ENCODE measurements around the gene RBM14. TPM values are rescaled to one million over a fixed set of nuclear protein-coding genes. Genes with fewer than 3 reads are reported as not detected.

RBM14 gene
- total and polyA plus RNA-seq, 10 of the 15 experiments (the other 5 are each of a cell fraction or from before 2014, with no cell fraction given): 5.4 to 140 (median 44.5) TPM

DNA sequence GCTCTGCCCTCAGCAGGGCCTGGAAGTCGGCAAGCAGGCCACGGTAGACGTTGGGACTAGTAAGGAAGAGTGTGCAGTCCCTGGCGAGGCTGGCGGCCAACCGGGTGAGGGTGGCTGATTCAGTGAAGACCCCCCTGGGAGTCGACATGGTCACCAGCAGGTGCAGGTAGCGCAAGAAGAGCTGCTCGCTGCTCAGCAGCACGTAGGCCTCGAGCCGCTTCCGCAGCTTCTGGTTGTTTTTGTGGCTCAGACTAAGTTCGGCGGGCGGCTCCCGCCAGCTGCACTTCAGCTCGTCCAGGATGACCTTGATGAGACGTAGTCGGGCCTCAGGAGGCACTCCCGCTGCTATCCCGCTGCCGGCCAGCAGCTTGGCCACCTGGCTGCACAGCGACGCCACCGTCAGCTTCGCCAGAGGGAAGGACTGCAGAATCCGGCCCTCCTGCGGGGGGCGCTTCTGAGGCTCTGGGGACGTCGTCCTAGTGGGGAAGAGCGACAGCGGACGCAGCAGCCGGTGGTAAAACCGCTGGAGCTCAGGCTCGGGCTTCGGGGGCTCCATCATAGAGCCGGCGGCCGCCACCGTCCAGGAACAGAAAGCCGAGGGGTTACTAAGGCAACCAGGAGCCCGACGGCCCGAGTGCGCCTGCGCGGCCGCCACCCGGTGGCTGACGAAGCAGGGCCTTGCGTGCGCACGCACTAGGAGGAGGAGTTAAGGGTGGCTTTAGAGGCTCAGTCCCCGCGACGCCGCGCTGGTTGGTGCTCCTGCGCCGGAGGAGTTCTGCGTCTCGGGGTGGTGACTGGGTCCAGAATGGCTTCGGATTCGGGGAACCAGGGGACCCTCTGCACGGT, 23.8 kb upstream of the RBM14 start, which contains the start of the genes CCDC87 and CCS (continued):
- TF ChIP-seq, protein P1, sequence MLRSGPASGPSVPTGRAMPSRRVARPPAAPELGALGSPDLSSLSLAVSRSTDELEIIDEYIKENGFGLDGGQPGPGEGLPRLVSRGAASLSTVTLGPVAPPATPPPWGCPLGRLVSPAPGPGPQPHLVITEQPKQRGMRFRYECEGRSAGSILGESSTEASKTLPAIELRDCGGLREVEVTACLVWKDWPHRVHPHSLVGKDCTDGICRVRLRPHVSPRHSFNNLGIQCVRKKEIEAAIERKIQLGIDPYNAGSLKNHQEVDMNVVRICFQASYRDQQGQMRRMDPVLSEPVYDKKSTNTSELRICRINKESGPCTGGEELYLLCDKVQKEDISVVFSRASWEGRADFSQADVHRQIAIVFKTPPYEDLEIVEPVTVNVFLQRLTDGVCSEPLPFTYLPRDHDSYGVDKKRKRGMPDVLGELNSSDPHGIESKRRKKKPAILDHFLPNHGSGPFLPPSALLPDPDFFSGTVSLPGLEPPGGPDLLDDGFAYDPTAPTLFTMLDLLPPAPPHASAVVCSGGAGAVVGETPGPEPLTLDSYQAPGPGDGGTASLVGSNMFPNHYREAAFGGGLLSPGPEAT (IDR thresholded peaks at IDR 0.05; ENCODE audit: low read depth): no peak; the same call in 1 of the 2 replicates
- TF ChIP-seq, protein P2, sequence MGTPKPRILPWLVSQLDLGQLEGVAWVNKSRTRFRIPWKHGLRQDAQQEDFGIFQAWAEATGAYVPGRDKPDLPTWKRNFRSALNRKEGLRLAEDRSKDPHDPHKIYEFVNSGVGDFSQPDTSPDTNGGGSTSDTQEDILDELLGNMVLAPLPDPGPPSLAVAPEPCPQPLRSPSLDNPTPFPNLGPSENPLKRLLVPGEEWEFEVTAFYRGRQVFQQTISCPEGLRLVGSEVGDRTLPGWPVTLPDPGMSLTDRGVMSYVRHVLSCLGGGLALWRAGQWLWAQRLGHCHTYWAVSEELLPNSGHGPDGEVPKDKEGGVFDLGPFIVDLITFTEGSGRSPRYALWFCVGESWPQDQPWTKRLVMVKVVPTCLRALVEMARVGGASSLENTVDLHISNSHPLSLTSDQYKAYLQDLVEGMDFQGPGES (IDR thresholded peaks at IDR 0.05): no peak
- TF ChIP-seq ZSCAN29 (IDR thresholded peaks at IDR 0.05) (no peak), SMARCA5 (IDR thresholded peaks at IDR 0.05) (0 out of 2 replicates have a peak, but pooled peaks have one; percentile 59), ESRRA (IDR thresholded peaks at IDR 0.05; ENCODE audit: low read length) (no peak), RCOR1 (conservative IDR thresholded peaks at IDR 0.05; ENCODE audit: low read depth, low read length) (no peak), YY1 (IDR thresholded peaks at IDR 0.05; ENCODE audit: low read depth, low read length) (0 out of 2 replicates have a peak, but pooled peaks have one; percentile 9), HCFC1 (IDR thresholded peaks at IDR 0.05; ENCODE audit: low read length) (no peak; the same call in 1 of the 2 replicates), CBX5 (IDR thresholded peaks at IDR 0.05; ENCODE audit: low read depth) (no peak), KLF5 (IDR thresholded peaks at IDR 0.05; ENCODE audit: partially characterized antibody) (no peak), TBL1XR1 (IDR thresholded peaks at IDR 0.05; ENCODE audit: low read depth, low read length) (no peak), NFIC (IDR thresholded peaks at IDR 0.05; ENCODE audit: low read depth, low read length) (no peak), STAT1 (conservative IDR thresholded peaks at IDR 0.05) (0 out of 2 replicates have a peak, but pooled peaks have one; percentile 40), CHD1 (IDR thresholded peaks at IDR 0.05; ENCODE audit: low read depth, low read length) (no peak), SMAD1 (IDR thresholded peaks at IDR 0.05; ENCODE audit: low read depth, partially characterized antibody) (no peak), RAD21 (IDR thresholded peaks at IDR 0.05; ENCODE audit: insufficient read depth, low read depth, low read length) (no peak), EP300 (IDR thresholded peaks at IDR 0.05; ENCODE audit: borderline replicate concordance in 1 of 2, control insufficient read depth in 1 of 2, low read depth in 2 of 2, low read length in 2 of 2) (no peak), ELK1 (IDR thresholded peaks at IDR 0.05; ENCODE audit: low read depth, low read length) (no peak), CBFB (IDR thresholded peaks at IDR 0.05; ENCODE audit: low read depth) (peak; percentile 47; the same call in 1 of the 2 replicates), ATF7 (IDR thresholded peaks at IDR 0.05; ENCODE audit: low read depth) (no peak), SMC3 (IDR thresholded peaks at IDR 0.05; ENCODE audit: borderline replicate concordance, low read length) (no peak; the same call in 1 of the 2 replicates), FOXK2 (IDR thresholded peaks at IDR 0.05) (no peak), BACH1 (IDR thresholded peaks at IDR 0.05; ENCODE audit: borderline replicate concordance) (peak; percentile 45; the same call in 1 of the 2 replicates), POU2F2 (IDR thresholded peaks at IDR 0.05; ENCODE audit: borderline replicate concordance, low read depth, low read length) (peak; percentile 42; the same call in 1 of the 3 replicates)
- TF ChIP-seq, protein P3, sequence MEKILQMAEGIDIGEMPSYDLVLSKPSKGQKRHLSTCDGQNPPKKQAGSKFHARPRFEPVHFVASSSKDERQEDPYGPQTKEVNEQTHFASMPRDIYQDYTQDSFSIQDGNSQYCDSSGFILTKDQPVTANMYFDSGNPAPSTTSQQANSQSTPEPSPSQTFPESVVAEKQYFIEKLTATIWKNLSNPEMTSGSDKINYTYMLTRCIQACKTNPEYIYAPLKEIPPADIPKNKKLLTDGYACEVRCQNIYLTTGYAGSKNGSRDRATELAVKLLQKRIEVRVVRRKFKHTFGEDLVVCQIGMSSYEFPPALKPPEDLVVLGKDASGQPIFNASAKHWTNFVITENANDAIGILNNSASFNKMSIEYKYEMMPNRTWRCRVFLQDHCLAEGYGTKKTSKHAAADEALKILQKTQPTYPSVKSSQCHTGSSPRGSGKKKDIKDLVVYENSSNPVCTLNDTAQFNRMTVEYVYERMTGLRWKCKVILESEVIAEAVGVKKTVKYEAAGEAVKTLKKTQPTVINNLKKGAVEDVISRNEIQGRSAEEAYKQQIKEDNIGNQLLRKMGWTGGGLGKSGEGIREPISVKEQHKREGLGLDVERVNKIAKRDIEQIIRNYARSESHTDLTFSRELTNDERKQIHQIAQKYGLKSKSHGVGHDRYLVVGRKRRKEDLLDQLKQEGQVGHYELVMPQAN (conservative IDR thresholded peaks at IDR 0.05): peak; percentile 94
